WTC11 (cell line): Measurements from ENCODE around the gene FAM89B. TPM values are rescaled to one million over a fixed set of nuclear protein-coding genes. Genes with fewer than 3 reads are reported as not detected.

Source experiments
- ATAC-seq: fragments of 200-7000 bp; cut with Tn5 transposase; 2 replicates; pipeline ENCODE4 v1.10.0; 2021; ENCODE audit warnings: mild to moderate bottlenecking, moderate library complexity
- CTCF ChIA-PET: fragments of 300-600 bp; sonication (Branson Sonifier 250); formaldehyde crosslinking; loops from one replicate; lab custom pipeline; 2021; ENCODE audit warnings: antibody characterized with exemption; lab: Charles Lee
- POLR2A ChIA-PET: fragments of 350-600 bp; sonication (Branson Sonifier 250); formaldehyde crosslinking; loops from one replicate; lab custom pipeline; 2021; ENCODE audit warnings: antibody characterized with exemption; lab: Charles Lee
- DNase-seq: peaks from one replicate; pipeline ENCODE4 v3.0.0; 2021; ENCODE audit warnings: low spot score
- H3K27ac Mint-ChIP-seq: 2 replicates; pipeline ENCODE4 v1.8.0; 2021; ENCODE audit warnings: mixed read lengths
- H3K27me3 Mint-ChIP-seq: 2 replicates; pipeline ENCODE4 v1.8.0; 2021; ENCODE audit warnings: low read depth, mild to moderate bottlenecking, moderate library complexity, mixed read lengths
- H3K36me3 Mint-ChIP-seq: 2 replicates; pipeline ENCODE4 v1.8.0; 2021; ENCODE audit warnings: mixed read lengths
- H3K4me1 Mint-ChIP-seq: 2 replicates; pipeline ENCODE4 v1.8.0; 2022; ENCODE audit warnings: mixed read lengths
- H3K4me3 Mint-ChIP-seq: 2 replicates; pipeline ENCODE4 v1.8.0; 2021; ENCODE audit warnings: mild to moderate bottlenecking, moderate library complexity, mixed read lengths
- H3K9me3 Mint-ChIP-seq: 2 replicates; pipeline ENCODE4 v1.8.0; 2021; ENCODE audit warnings: mixed read lengths
- ESRRA ChIP-seq: sonication (generic); formaldehyde crosslinking; IDR thresholded peaks from 2 replicates; pipeline ENCODE4 v1.8.1; 2022; ENCODE audit warnings: mild to moderate bottlenecking, missing genetic modification reagents, borderline replicate concordance
- FOXP1 ChIP-seq: sonication (generic); formaldehyde crosslinking; IDR thresholded peaks from 2 replicates; pipeline ENCODE4 v1.8.0; 2022; ENCODE audit warnings: missing genetic modification reagents, mild to moderate bottlenecking, moderate library complexity, borderline replicate concordance
- GRHL2 ChIP-seq: fragments of 250-450 bp; sonication (Bioruptor Pico); IDR thresholded peaks from 2 replicates; pipeline ENCODE4 v1.8.0; 2022; ENCODE audit warnings: mild to moderate bottlenecking, moderate library complexity; ENCODE audit not compliant: insufficient replicate concordance, severe bottlenecking
- NFYB ChIP-seq: sonication (generic); formaldehyde crosslinking; conservative IDR thresholded peaks from 2 replicates; pipeline ENCODE4 v1.8.0; 2022; ENCODE audit warnings: low read depth, missing genetic modification reagents
- NR2C2 ChIP-seq: sonication (generic); formaldehyde crosslinking; IDR thresholded peaks from 2 replicates; pipeline ENCODE4 v1.8.0; 2022; ENCODE audit warnings: mild to moderate bottlenecking, missing genetic modification reagents
- RORB ChIP-seq: fragments of 250-450 bp; sonication (Bioruptor Pico); IDR thresholded peaks from 2 replicates; pipeline ENCODE4 v1.9.0; 2021; ENCODE audit warnings: mild to moderate bottlenecking
- ZNF121 ChIP-seq: sonication (generic); formaldehyde crosslinking; IDR thresholded peaks from 2 replicates; pipeline ENCODE4 v1.8.0; 2023; ENCODE audit warnings: missing genetic modification reagents
- ZNF416 ChIP-seq: fragments of 250-450 bp; sonication (Bioruptor Pico); IDR thresholded peaks from 2 replicates; pipeline ENCODE4 v1.9.0; 2021; ENCODE audit warnings: mild to moderate bottlenecking, inconsistent platforms
- ZNF423 ChIP-seq: fragments of 250-450 bp; sonication (Bioruptor Pico); IDR thresholded peaks from 2 replicates; pipeline ENCODE4 v2.1.2; 2022; ENCODE audit warnings: mild to moderate bottlenecking, moderate library complexity
- total RNA-seq: library from RNA; stranded (reverse); gene quantifications from 3 replicates; pipeline ENCODE4 v1.2.3, GENCODE V29; 2021
- TF ChIP-seq, protein P1 (sequence below): sonication (generic); formaldehyde crosslinking; IDR thresholded peaks from 2 replicates; pipeline ENCODE4 v1.8.1; 2022; ENCODE audit warnings: missing genetic modification reagents, borderline replicate concordance
- TF ChIP-seq, protein P2 (sequence below): sonication (generic); formaldehyde crosslinking; IDR thresholded peaks from 2 replicates; pipeline ENCODE4 v1.8.1; 2022; ENCODE audit warnings: low read depth, mild to moderate bottlenecking, moderate library complexity, missing genetic modification reagents, borderline replicate concordance
- TF ChIP-seq, protein P3 (sequence below): sonication (generic); formaldehyde crosslinking; IDR thresholded peaks from 2 replicates; pipeline ENCODE4 v1.8.1; 2022; ENCODE audit warnings: low read depth, missing genetic modification reagents, borderline replicate concordance
- TF ChIP-seq, protein P4 (sequence below): sonication (generic); formaldehyde crosslinking; conservative IDR thresholded peaks from 2 replicates; pipeline ENCODE4 v1.8.1; 2022; ENCODE audit warnings: mild to moderate bottlenecking, missing genetic modification reagents
- TF ChIP-seq, protein P5 (sequence below): sonication (generic); formaldehyde crosslinking; IDR thresholded peaks from 2 replicates; pipeline ENCODE4 v1.8.1; 2022; ENCODE audit warnings: mild to moderate bottlenecking, missing genetic modification reagents, moderate library complexity, borderline replicate concordance
- TF ChIP-seq, protein P6 (sequence below): sonication (generic); formaldehyde crosslinking; IDR thresholded peaks from 2 replicates; pipeline ENCODE4 v1.8.0; 2022; ENCODE audit warnings: mild to moderate bottlenecking, missing genetic modification reagents
- TF ChIP-seq, protein P7 (sequence below): sonication (generic); formaldehyde crosslinking; IDR thresholded peaks from 2 replicates; pipeline ENCODE4 v1.8.0; 2022; ENCODE audit warnings: mild to moderate bottlenecking, missing genetic modification reagents

The FAM89B gene
- total RNA-seq, 1 experiment from 2014 or later = 13.3 TPM

DNA sequence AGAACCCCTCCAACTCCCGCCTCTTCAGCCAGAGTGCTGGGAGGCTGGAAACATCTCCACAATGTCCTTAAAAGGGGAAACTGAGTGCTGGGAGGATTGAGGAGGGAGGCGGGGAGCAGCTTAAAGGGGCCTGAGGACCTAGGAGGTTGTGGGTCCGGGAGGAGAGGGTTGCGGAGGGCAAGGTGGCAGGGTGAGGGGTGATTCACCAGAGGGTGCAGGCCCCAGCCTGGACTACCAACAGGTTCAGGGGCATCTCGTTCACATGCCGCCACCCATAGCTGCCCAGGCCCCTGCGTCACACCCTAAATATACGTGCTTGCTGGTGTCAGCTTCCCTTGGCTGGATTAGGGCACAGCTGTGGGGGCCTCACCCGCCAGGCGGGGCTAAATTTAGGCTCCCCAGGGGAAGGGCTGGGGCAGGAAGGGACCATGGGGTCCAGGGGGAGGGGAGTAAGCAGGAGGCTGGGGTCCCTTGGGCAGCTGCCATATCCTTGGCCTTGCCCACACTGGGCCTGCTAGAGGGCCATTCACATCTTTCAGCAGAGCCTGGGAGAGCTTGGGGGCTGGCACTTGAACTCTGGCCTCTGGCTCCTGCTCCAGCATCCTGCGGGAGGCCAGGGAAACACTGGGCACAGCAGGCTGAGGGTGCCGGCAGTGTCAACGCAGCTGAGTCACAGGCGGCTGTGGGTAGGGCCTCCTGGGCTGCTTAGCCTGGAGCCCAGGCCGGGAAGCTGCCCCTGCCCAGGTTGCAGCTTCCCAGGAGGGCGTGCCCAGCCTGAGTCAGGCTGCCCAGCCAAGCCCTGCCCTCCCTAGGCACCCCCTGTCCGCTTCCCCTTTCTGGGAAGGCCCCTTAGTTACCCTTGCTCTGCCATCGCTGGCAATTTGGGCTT is 4.8 kb downstream of the FAM89B start:
- H3K4me1 Mint-ChIP-seq = peaks cover 24% of the 10 kb centered on the region
- no peaks in the 10 kb centered on the region for H3K9me3 Mint-ChIP-seq
- peak overlapping the region; percentile 64 for H3K4me3 Mint-ChIP-seq
- TF ChIP-seq, protein P1, sequence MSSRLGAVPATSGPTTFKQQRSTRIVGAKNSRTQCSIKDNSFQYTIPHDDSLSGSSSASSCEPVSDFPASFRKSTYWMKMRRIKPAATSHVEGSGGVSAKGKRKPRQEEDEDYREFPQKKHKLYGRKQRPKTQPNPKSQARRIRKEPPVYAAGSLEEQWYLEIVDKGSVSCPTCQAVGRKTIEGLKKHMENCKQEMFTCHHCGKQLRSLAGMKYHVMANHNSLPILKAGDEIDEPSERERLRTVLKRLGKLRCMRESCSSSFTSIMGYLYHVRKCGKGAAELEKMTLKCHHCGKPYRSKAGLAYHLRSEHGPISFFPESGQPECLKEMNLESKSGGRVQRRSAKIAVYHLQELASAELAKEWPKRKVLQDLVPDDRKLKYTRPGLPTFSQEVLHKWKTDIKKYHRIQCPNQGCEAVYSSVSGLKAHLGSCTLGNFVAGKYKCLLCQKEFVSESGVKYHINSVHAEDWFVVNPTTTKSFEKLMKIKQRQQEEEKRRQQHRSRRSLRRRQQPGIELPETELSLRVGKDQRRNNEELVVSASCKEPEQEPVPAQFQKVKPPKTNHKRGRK (CRISPR knock-in tag) = no peak
- TF ChIP-seq NFYB (CRISPR knock-in tag) = no peak
- no peak for TF ChIP-seq NR2C2 (CRISPR knock-in tag)
- TF ChIP-seq GRHL2 (CRISPR knock-in tag) = no peak
- TF ChIP-seq FOXP1 (CRISPR knock-in tag) = no peak
- TF ChIP-seq, protein P2, sequence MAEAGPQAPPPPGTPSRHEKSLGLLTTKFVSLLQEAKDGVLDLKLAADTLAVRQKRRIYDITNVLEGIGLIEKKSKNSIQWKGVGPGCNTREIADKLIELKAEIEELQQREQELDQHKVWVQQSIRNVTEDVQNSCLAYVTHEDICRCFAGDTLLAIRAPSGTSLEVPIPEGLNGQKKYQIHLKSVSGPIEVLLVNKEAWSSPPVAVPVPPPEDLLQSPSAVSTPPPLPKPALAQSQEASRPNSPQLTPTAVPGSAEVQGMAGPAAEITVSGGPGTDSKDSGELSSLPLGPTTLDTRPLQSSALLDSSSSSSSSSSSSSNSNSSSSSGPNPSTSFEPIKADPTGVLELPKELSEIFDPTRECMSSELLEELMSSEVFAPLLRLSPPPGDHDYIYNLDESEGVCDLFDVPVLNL (CRISPR knock-in tag) = no peak
- TF ChIP-seq, protein P3, sequence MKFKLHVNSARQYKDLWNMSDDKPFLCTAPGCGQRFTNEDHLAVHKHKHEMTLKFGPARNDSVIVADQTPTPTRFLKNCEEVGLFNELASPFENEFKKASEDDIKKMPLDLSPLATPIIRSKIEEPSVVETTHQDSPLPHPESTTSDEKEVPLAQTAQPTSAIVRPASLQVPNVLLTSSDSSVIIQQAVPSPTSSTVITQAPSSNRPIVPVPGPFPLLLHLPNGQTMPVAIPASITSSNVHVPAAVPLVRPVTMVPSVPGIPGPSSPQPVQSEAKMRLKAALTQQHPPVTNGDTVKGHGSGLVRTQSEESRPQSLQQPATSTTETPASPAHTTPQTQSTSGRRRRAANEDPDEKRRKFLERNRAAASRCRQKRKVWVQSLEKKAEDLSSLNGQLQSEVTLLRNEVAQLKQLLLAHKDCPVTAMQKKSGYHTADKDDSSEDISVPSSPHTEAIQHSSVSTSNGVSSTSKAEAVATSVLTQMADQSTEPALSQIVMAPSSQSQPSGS (CRISPR knock-in tag) = no peak
- no peak for TF ChIP-seq ZNF121 (CRISPR knock-in tag)
- TF ChIP-seq, protein P4, sequence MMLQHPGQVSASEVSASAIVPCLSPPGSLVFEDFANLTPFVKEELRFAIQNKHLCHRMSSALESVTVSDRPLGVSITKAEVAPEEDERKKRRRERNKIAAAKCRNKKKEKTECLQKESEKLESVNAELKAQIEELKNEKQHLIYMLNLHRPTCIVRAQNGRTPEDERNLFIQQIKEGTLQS (CRISPR knock-in tag) = no peak
- TF ChIP-seq, protein P5, sequence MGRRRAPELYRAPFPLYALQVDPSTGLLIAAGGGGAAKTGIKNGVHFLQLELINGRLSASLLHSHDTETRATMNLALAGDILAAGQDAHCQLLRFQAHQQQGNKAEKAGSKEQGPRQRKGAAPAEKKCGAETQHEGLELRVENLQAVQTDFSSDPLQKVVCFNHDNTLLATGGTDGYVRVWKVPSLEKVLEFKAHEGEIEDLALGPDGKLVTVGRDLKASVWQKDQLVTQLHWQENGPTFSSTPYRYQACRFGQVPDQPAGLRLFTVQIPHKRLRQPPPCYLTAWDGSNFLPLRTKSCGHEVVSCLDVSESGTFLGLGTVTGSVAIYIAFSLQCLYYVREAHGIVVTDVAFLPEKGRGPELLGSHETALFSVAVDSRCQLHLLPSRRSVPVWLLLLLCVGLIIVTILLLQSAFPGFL (CRISPR knock-in tag) = no peak
- no peak for TF ChIP-seq RORB (CRISPR knock-in tag)
- TF ChIP-seq, protein P6, sequence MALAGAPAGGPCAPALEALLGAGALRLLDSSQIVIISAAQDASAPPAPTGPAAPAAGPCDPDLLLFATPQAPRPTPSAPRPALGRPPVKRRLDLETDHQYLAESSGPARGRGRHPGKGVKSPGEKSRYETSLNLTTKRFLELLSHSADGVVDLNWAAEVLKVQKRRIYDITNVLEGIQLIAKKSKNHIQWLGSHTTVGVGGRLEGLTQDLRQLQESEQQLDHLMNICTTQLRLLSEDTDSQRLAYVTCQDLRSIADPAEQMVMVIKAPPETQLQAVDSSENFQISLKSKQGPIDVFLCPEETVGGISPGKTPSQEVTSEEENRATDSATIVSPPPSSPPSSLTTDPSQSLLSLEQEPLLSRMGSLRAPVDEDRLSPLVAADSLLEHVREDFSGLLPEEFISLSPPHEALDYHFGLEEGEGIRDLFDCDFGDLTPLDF (CRISPR knock-in tag) = no peak
- TF ChIP-seq ESRRA (CRISPR knock-in tag) = no peak
- no peak for TF ChIP-seq ZNF423 (CRISPR knock-in tag)
- no peak for TF ChIP-seq ZNF416 (CRISPR knock-in tag)
- TF ChIP-seq, protein P7, sequence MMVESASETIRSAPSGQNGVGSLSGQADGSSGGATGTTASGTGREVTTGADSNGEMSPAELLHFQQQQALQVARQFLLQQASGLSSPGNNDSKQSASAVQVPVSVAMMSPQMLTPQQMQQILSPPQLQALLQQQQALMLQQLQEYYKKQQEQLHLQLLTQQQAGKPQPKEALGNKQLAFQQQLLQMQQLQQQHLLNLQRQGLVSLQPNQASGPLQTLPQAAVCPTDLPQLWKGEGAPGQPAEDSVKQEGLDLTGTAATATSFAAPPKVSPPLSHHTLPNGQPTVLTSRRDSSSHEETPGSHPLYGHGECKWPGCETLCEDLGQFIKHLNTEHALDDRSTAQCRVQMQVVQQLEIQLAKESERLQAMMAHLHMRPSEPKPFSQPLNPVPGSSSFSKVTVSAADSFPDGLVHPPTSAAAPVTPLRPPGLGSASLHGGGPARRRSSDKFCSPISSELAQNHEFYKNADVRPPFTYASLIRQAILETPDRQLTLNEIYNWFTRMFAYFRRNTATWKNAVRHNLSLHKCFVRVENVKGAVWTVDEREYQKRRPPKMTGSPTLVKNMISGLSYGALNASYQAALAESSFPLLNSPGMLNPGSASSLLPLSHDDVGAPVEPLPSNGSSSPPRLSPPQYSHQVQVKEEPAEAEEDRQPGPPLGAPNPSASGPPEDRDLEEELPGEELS (CRISPR knock-in tag) = no peak
- DNase-seq (no peak), ATAC-seq (no peak)
- CTCF ChIA-PET = interaction anchor here (0.7 to 4.0 kb wide), 10 partner anchors 10 to 48 kb away, joined by 3 to 55 read pairs (median 6); partner anchors contain the start of gene PCNX3
- no peaks in the 10 kb centered on the region for H3K36me3 Mint-ChIP-seq
- H3K27ac Mint-ChIP-seq = no peak overlapping the region
- POLR2A ChIA-PET = interaction anchor here (0.9 to 1.7 kb wide), 3 partner anchors 16 to 38 kb away, joined by 3 to 6 read pairs (median 3); partner anchors contain the start of gene PCNX3
- H3K27me3 Mint-ChIP-seq = peaks cover 44% of the 10 kb centered on the region
